H9 (cell line): Measurements from ENCODE around the gene LCE1A. TPM values are rescaled to one million over a fixed set of nuclear protein-coding genes. Genes with fewer than 3 reads are reported as not detected.

Experiments used
- DNase-seq: peaks from one replicate; pipeline ENCODE4 v3.0.0-alpha.2; 2017
- H2AFZ ChIP-seq: one replicate; pipeline ENCODE4 v1.6.1; 2013; ENCODE audit warnings: mild to moderate bottlenecking, low read length, control low read depth, moderate library complexity
- H2AK5ac ChIP-seq: 2 replicates; pipeline ENCODE4 v1.6.1; 2013; ENCODE audit warnings: low read length, control low read depth, mixed read lengths; ENCODE audit not compliant: insufficient read length
- H2BK120ac ChIP-seq: one replicate; pipeline ENCODE4 v1.6.1; 2013; ENCODE audit warnings: low read depth, mild to moderate bottlenecking, low read length, control low read depth, inconsistent platforms; ENCODE audit not compliant: poor library complexity, severe bottlenecking
- H2BK12ac ChIP-seq: 2 replicates; pipeline ENCODE4 v1.6.1; 2013; ENCODE audit warnings: low read length, control low read depth, mixed read lengths, low read depth; ENCODE audit not compliant: insufficient read length
- H2BK15ac ChIP-seq: 2 replicates; pipeline ENCODE4 v1.6.1; 2013; ENCODE audit warnings: low read depth, low read length, control low read depth
- H2BK20ac ChIP-seq: one replicate; pipeline ENCODE4 v1.6.1; 2013; ENCODE audit warnings: low read depth, mild to moderate bottlenecking, low read length, control low read depth, inconsistent platforms; ENCODE audit not compliant: poor library complexity, severe bottlenecking
- H2BK5ac ChIP-seq: 2 replicates; pipeline ENCODE4 v1.6.1; 2013; ENCODE audit warnings: low read length, control low read depth, mixed read lengths; ENCODE audit not compliant: insufficient read length
- H3K14ac ChIP-seq: 2 replicates; pipeline ENCODE4 v1.6.1; 2013; ENCODE audit warnings: low read length, control low read depth; ENCODE audit not compliant: insufficient read depth
- H3K18ac ChIP-seq: 2 replicates; pipeline ENCODE4 v1.6.1; 2013; ENCODE audit warnings: low read depth, mild to moderate bottlenecking, mixed read lengths, low read length, control low read depth; ENCODE audit not compliant: insufficient read length
- H3K23ac ChIP-seq: 2 replicates; pipeline ENCODE4 v1.6.1; 2013; ENCODE audit warnings: low read length, control low read depth, mixed read lengths, low read depth; ENCODE audit not compliant: insufficient read length
- H3K23me2 ChIP-seq: 2 replicates; pipeline ENCODE4 v1.6.1; 2013; ENCODE audit warnings: low read depth, mild to moderate bottlenecking, mixed read lengths, low read length, control low read depth; ENCODE audit not compliant: insufficient read length, poor library complexity, severe bottlenecking
- H3K27ac ChIP-seq: 2 replicates; pipeline ENCODE4 v1.5.1; 2013; ENCODE audit warnings: low read length, control low read depth, mixed read lengths, low read depth; ENCODE audit not compliant: insufficient read length
- H3K27me3 ChIP-seq: 2 replicates; pipeline ENCODE4 v1.6.1; 2013; ENCODE audit warnings: low read length, control low read depth, inconsistent platforms; ENCODE audit not compliant: insufficient read depth
- H3K4ac ChIP-seq: 2 replicates; pipeline ENCODE4 v1.6.1; 2013; ENCODE audit warnings: low read depth, mild to moderate bottlenecking, control low read depth, inconsistent platforms, low read length, moderate library complexity
- H3K4me1 ChIP-seq: 2 replicates; pipeline ENCODE4 v1.6.1; 2013; ENCODE audit warnings: low read length, control low read depth, inconsistent platforms; ENCODE audit not compliant: insufficient read depth
- H3K4me2 ChIP-seq: 2 replicates; pipeline ENCODE4 v1.6.1; 2013; ENCODE audit warnings: low read length, control low read depth, mixed read lengths; ENCODE audit not compliant: insufficient read length, insufficient read depth
- H3K56ac ChIP-seq: 2 replicates; pipeline ENCODE4 v1.6.1; 2013; ENCODE audit warnings: low read depth, mild to moderate bottlenecking, mixed read lengths, low read length, control low read depth; ENCODE audit not compliant: insufficient read length
- H3K79me1 ChIP-seq: 2 replicates; pipeline ENCODE4 v1.6.1; 2013; ENCODE audit warnings: low read depth, mild to moderate bottlenecking, moderate library complexity, low read length, control low read depth, inconsistent platforms; ENCODE audit not compliant: insufficient read depth, poor library complexity, severe bottlenecking
- H3K79me2 ChIP-seq: 2 replicates; pipeline ENCODE4 v1.6.1; 2013; ENCODE audit warnings: low read length, control low read depth, inconsistent platforms; ENCODE audit not compliant: insufficient read depth
- H3K9ac ChIP-seq: 2 replicates; pipeline ENCODE4 v1.6.1; 2013; ENCODE audit warnings: low read length, control low read depth, mixed read lengths; ENCODE audit not compliant: insufficient read length; ENCODE audit errors: extremely low read depth
- H3K9me3 ChIP-seq: one replicate; pipeline ENCODE4 v1.6.1; 2013; ENCODE audit warnings: low read depth, low read length, inconsistent platforms; ENCODE audit not compliant: control insufficient read depth
- H3T11ph ChIP-seq: one replicate; pipeline ENCODE4 v1.6.1; 2013; ENCODE audit warnings: mild to moderate bottlenecking, low read length, control low read depth, inconsistent platforms
- H4K20me1 ChIP-seq: one replicate; pipeline ENCODE4 v1.6.1; 2013; ENCODE audit not compliant: control insufficient read depth, insufficient read length, insufficient read depth
- H4K5ac ChIP-seq: 2 replicates; pipeline ENCODE4 v1.6.1; 2013; ENCODE audit warnings: low read depth, mild to moderate bottlenecking, mixed read lengths, low read length, control low read depth; ENCODE audit not compliant: insufficient read length
- H4K8ac ChIP-seq: replicated peaks from 2 replicates; pipeline ENCODE4 v1.6.1; 2013; ENCODE audit warnings: low read length, control low read depth, mixed read lengths, low read depth; ENCODE audit not compliant: insufficient read length
- H4K91ac ChIP-seq: 2 replicates; pipeline ENCODE4 v1.6.1; 2013; ENCODE audit warnings: low read depth, mild to moderate bottlenecking, moderate library complexity, mixed read lengths, low read length, control low read depth; ENCODE audit not compliant: insufficient read length
- H3K27ac Mint-ChIP-seq, 3 experiments: 2 replicates in 2 of 3; 3 replicates in 1 of 3; pipeline ENCODE4 v1.8.0; 2020 to 2021; ENCODE audit warnings: mixed read lengths in 3 of 3, mild to moderate bottlenecking in 1 of 3, moderate library complexity in 1 of 3
- H3K27me3 Mint-ChIP-seq: 2 replicates; pipeline ENCODE4 v1.8.0; 2021; ENCODE audit warnings: low read depth, mild to moderate bottlenecking, moderate library complexity, mixed read lengths
- H3K36me3 Mint-ChIP-seq, 3 experiments: 2 replicates in 2 of 3; 3 replicates in 1 of 3; pipeline ENCODE4 v1.8.0; 2020 to 2021; ENCODE audit warnings: low read depth in 3 of 3, mixed read lengths in 3 of 3; ENCODE audit not compliant: insufficient read depth in 1 of 3
- H3K4me1 Mint-ChIP-seq, 2 experiments: 2 replicates each; pipeline ENCODE4 v1.8.0; 2020; ENCODE audit warnings: mixed read lengths in 2 of 2
- H3K4me3 Mint-ChIP-seq, 2 experiments: 2 replicates in 1 of 2; 3 replicates in 1 of 2; pipeline ENCODE4 v1.8.0; 2020 to 2021; ENCODE audit warnings: mild to moderate bottlenecking in 2 of 2, mixed read lengths in 2 of 2, moderate library complexity in 1 of 2
- H3K9me3 Mint-ChIP-seq, 2 experiments: 2 replicates in 1 of 2; 3 replicates in 1 of 2; pipeline ENCODE4 v1.8.0; 2020; ENCODE audit warnings: mild to moderate bottlenecking in 2 of 2, mixed read lengths in 2 of 2, moderate library complexity in 1 of 2
- total RNA-seq: library from RNA; stranded (reverse); gene quantifications from 2 replicates; pipeline ENCODE4 v1.2.1, GENCODE V29; 2021
- TF ChIP-seq, protein P1 (sequence below): fragments of 200-600 bp; sonication (generic); conservative IDR thresholded peaks from 3 replicates; pipeline ENCODE4 v1.8.0; 2021; ENCODE audit warnings: antibody characterized with exemption, mild to moderate bottlenecking

Gene LCE1A
- total RNA-seq, 1 experiment from 2014 or later: not detected

GRCh38 chr1:152864443-152864842 lies 37.2 kb downstream of the LCE1A start:
- Histone ChIP-seq H3K4ac (no peak overlapping the region), H3K9me3 (peaks cover 56% of the 10 kb centered on the region), H3K18ac (no peak overlapping the region), H3K9ac (no peak overlapping the region), H3K79me1 (no peaks in the 10 kb centered on the region), H2BK12ac (no peak overlapping the region), H3K23ac (no peak overlapping the region), H4K5ac (no peak overlapping the region), H2AFZ (no peak overlapping the region), H3K23me2 (no peaks in the 10 kb centered on the region), H3K27ac (no peak overlapping the region), H3K4me1 (no peaks in the 10 kb centered on the region), H3K56ac (no peak overlapping the region), H3K27me3 (no peaks in the 10 kb centered on the region), H4K8ac (no peak overlapping the region), H3K14ac (no peak overlapping the region), H2BK5ac (no peak overlapping the region), H4K20me1 (no peaks in the 10 kb centered on the region), H4K91ac (no peak overlapping the region), H2BK120ac (no peak overlapping the region), H2AK5ac (no peak overlapping the region), H3T11ph (no peak overlapping the region), H3K4me2 (no peak overlapping the region), H2BK15ac (no peak overlapping the region), H3K79me2 (no peaks in the 10 kb centered on the region), H2BK20ac (no peak overlapping the region)
- no peak overlapping the region for H3K4me3 Mint-ChIP-seq
- no peaks in the 10 kb centered on the region for H3K27me3 Mint-ChIP-seq
- TF ChIP-seq, protein P1, sequence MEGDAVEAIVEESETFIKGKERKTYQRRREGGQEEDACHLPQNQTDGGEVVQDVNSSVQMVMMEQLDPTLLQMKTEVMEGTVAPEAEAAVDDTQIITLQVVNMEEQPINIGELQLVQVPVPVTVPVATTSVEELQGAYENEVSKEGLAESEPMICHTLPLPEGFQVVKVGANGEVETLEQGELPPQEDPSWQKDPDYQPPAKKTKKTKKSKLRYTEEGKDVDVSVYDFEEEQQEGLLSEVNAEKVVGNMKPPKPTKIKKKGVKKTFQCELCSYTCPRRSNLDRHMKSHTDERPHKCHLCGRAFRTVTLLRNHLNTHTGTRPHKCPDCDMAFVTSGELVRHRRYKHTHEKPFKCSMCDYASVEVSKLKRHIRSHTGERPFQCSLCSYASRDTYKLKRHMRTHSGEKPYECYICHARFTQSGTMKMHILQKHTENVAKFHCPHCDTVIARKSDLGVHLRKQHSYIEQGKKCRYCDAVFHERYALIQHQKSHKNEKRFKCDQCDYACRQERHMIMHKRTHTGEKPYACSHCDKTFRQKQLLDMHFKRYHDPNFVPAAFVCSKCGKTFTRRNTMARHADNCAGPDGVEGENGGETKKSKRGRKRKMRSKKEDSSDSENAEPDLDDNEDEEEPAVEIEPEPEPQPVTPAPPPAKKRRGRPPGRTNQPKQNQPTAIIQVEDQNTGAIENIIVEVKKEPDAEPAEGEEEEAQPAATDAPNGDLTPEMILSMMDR: no peak
- peaks cover 0 to 12% (median 6%) of the 10 kb centered on the region in 3 experiments; a peak in 4 of 7 replicates for H3K36me3 Mint-ChIP-seq
- H3K4me1 Mint-ChIP-seq: no peaks in the 10 kb centered on the region
- no peak overlapping the region for H3K27ac Mint-ChIP-seq
- H3K9me3 Mint-ChIP-seq: peaks cover 38 to 39% of the 10 kb centered on the region in 2 experiments
- DNase-seq: no peak
